Neural progenitor cell (in vitro differentiated cells): ENCODE data around the gene HAND1. TPM values are rescaled to one million over a fixed set of nuclear protein-coding genes. Genes with fewer than 3 reads are reported as not detected.

Source experiments
- DNase-seq: peaks from one replicate; pipeline ENCODE4 v3.0.0-alpha.2; 2016; ENCODE audit warnings: low spot score
- H2AFZ ChIP-seq: fragments of 200-600 bp; sonication (generic); replicated peaks from 2 replicates; pipeline ENCODE4 v1.6.1; 2016; ENCODE audit warnings: antibody characterized with exemption
- H3F3A ChIP-seq: fragments of 200-600 bp; sonication (generic); 2 replicates; pipeline ENCODE4 v1.6.1; 2016; ENCODE audit warnings: antibody characterized with exemption, low read depth
- H3K27ac ChIP-seq: fragments of 200-600 bp; sonication (generic); 2 replicates; pipeline ENCODE4 v1.5.1; 2016; ENCODE audit warnings: mild to moderate bottlenecking
- H3K27me3 ChIP-seq: fragments of 200-600 bp; sonication (generic); 2 replicates; pipeline ENCODE4 v1.6.1; 2016; ENCODE audit warnings: mild to moderate bottlenecking, moderate library complexity
- H3K36me3 ChIP-seq: fragments of 200-600 bp; sonication (generic); 2 replicates; pipeline ENCODE4 v1.5.1; 2016
- H3K4me1 ChIP-seq: fragments of 200-600 bp; sonication (generic); 2 replicates; pipeline ENCODE4 v1.6.1; 2016; ENCODE audit warnings: mixed run types
- H3K4me2 ChIP-seq: fragments of 200-600 bp; sonication (generic); 2 replicates; pipeline ENCODE4 v1.6.1; 2016
- H3K4me3 ChIP-seq: fragments of 200-600 bp; sonication (generic); 2 replicates; pipeline ENCODE4 v1.5.1; 2016
- H3K79me2 ChIP-seq: fragments of 200-600 bp; sonication (generic); 2 replicates; pipeline ENCODE4 v1.6.1; 2016; ENCODE audit warnings: low read depth
- H3K9ac ChIP-seq: fragments of 200-600 bp; sonication (generic); 2 replicates; pipeline ENCODE4 v1.6.1; 2016
- H3K9me3 ChIP-seq: fragments of 200-600 bp; sonication (generic); 2 replicates; pipeline ENCODE4 v1.5.1; 2016; ENCODE audit warnings: low read depth
- H4K20me1 ChIP-seq: fragments of 200-600 bp; sonication (generic); 2 replicates; pipeline ENCODE4 v1.6.1; 2016; ENCODE audit warnings: low read depth
- H3K27ac Mint-ChIP-seq: 3 replicates; pipeline ENCODE4 v1.8.0; 2021; ENCODE audit warnings: mixed read lengths
- H3K27me3 Mint-ChIP-seq: 2 replicates; pipeline ENCODE4 v1.8.0; 2022; ENCODE audit warnings: low read depth, mild to moderate bottlenecking, inconsistent platforms, moderate library complexity, mixed read lengths; ENCODE audit not compliant: insufficient read depth
- H3K36me3 Mint-ChIP-seq: 3 replicates; pipeline ENCODE4 v1.8.0; 2021; ENCODE audit warnings: mixed read lengths
- H3K4me1 Mint-ChIP-seq: 3 replicates; pipeline ENCODE4 v1.8.0; 2021; ENCODE audit warnings: mixed read lengths
- H3K4me3 Mint-ChIP-seq: 3 replicates; pipeline ENCODE4 v1.8.0; 2021; ENCODE audit warnings: mild to moderate bottlenecking, moderate library complexity, mixed read lengths
- H3K9me3 Mint-ChIP-seq: 3 replicates; pipeline ENCODE4 v1.8.0; 2020; ENCODE audit warnings: mixed read lengths
- EZH2 ChIP-seq: fragments of 200-600 bp; sonication (generic); IDR thresholded peaks from 2 replicates; pipeline ENCODE4 v1.6.1; 2017; ENCODE audit warnings: antibody characterized with exemption, mild to moderate bottlenecking, moderate library complexity
- EZH2phosphoT487 ChIP-seq: fragments of 200-600 bp; sonication (generic); IDR thresholded peaks from 2 replicates; pipeline ENCODE4 v1.6.1; 2017; ENCODE audit warnings: antibody characterized with exemption
- total RNA-seq: library from RNA; depleted of rRNA; stranded (reverse); fragments of >200 nt; gene quantifications from 2 replicates; pipeline ENCODE4 v1.2.3, GENCODE V29; 2015; ENCODE audit warnings: low replicate concordance
- TF ChIP-seq, protein P1 (sequence below): fragments of 200-600 bp; sonication (generic); IDR thresholded peaks from 2 replicates; pipeline ENCODE4 v1.5.1; 2017; ENCODE audit warnings: antibody characterized with exemption, mild to moderate bottlenecking

The HAND1 gene
- total RNA-seq, 1 donor from 2014 or later: not detected

DNA sequence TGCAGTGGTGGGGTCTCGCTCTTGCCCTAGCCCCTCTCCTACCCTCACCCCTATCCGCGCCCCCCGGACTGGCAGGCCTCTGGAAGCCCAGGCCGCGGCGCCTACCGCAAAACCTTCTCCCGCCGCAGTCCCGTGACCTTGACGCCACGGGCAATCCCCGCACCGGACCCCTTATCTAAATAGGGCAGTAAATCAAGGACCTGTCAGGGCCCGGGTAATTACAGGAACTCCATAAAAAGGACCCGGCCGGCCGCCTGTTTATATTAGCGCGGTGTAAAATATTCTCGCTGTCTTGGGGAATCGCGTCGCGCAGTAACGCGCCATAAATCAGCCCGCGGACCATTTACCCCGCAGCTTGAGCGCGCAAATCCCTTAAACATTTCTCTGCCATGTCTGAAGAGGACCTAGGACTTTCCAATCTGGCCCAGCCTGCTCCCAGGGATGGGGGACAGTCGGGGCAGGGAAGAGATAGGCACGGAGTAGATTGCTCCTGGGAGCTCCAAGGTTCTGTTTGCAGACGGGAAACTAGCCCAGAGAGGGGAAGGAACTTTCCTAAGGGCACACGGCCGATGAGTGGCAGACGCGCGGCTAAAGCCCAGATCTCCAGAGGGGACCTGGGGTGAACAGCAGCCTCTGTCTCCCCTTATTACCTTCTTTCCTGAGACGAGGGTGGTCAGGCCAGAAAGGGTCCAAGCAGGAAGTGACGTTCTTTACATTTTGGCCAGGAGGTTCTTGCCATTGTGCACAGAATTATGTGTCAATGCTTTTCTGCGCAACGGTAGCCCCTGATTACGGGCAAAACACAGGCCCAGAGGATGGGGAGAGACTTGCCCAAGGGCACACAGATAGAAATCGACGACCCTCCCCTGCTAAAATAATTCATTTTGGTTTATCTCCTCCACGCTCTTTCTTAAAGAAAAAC, 4.8 kb upstream of the HAND1 start:
- peaks cover 20% of the 10 kb centered on the region for H3K4me1 Mint-ChIP-seq
- peaks cover 23% of the 10 kb centered on the region for H3F3A ChIP-seq
- H3K36me3 ChIP-seq: no peaks in the 10 kb centered on the region
- H3K4me3 ChIP-seq: no peak overlapping the region
- peak; percentile 23 for DNase-seq
- H3K79me2 ChIP-seq: no peaks in the 10 kb centered on the region
- TF ChIP-seq EZH2phosphoT487 (peak; percentile 96), EZH2 (peak; percentile 98)
- TF ChIP-seq, protein P1, sequence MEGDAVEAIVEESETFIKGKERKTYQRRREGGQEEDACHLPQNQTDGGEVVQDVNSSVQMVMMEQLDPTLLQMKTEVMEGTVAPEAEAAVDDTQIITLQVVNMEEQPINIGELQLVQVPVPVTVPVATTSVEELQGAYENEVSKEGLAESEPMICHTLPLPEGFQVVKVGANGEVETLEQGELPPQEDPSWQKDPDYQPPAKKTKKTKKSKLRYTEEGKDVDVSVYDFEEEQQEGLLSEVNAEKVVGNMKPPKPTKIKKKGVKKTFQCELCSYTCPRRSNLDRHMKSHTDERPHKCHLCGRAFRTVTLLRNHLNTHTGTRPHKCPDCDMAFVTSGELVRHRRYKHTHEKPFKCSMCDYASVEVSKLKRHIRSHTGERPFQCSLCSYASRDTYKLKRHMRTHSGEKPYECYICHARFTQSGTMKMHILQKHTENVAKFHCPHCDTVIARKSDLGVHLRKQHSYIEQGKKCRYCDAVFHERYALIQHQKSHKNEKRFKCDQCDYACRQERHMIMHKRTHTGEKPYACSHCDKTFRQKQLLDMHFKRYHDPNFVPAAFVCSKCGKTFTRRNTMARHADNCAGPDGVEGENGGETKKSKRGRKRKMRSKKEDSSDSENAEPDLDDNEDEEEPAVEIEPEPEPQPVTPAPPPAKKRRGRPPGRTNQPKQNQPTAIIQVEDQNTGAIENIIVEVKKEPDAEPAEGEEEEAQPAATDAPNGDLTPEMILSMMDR: no peak
- H3K9ac ChIP-seq: no peak overlapping the region
- H3K27me3 ChIP-seq: peaks cover 100% of the 10 kb centered on the region
- H3K27ac Mint-ChIP-seq: no peak overlapping the region
- H3K4me3 Mint-ChIP-seq: no peak overlapping the region
- no peaks in the 10 kb centered on the region for H3K36me3 Mint-ChIP-seq
- no peak overlapping the region for H3K27ac ChIP-seq
- H3K9me3 Mint-ChIP-seq: peaks cover 2% of the 10 kb centered on the region
- peaks cover 17% of the 10 kb centered on the region for H3K4me1 ChIP-seq
- no peak overlapping the region for H3K4me2 ChIP-seq
- H3K27me3 Mint-ChIP-seq: peaks cover 94% of the 10 kb centered on the region
- no peaks in the 10 kb centered on the region for H3K9me3 ChIP-seq
- H2AFZ ChIP-seq: no peak overlapping the region
- peaks cover 94% of the 10 kb centered on the region for H4K20me1 ChIP-seq

DNA sequence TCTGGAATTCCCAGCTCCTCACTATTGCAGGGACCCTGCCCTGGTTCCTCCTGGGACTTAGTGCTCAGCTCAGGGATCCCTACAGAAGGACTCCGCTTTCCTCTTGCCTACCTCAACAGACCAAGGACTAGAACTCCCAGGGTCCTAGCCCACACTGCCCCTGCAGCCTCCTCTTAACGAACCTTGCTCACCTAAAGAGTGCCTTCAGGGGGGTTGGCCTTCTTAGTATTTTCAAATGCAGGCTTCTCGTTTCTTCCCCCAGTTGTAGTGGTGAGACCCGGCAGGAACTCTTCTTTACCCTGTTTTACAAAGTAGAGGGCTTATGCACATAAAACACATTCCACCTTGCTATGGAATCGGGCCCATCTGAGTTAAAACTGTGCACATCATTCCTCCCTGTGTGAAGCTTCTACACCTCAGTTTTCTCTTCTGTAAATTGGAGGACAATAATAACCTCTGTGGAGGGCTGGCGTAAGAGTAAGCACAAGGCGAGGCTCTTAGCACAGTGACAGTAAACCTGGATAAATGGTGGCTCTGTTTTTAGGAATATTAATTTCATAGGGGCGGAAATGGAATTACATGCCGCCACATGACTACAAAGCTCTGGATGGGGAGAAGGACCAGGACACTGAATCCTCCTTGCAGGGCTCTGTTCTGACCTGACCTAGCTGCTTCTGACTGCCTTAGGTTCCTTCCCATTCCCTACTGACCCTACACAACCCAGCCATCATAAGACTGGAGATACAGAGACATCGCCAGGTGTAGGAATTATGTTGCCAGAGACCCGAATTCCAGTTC, 3.8 kb upstream of the HAND1 start:
- DNase-seq: no peak
- peaks cover 27% of the 10 kb centered on the region for H3K4me1 Mint-ChIP-seq

DNA sequence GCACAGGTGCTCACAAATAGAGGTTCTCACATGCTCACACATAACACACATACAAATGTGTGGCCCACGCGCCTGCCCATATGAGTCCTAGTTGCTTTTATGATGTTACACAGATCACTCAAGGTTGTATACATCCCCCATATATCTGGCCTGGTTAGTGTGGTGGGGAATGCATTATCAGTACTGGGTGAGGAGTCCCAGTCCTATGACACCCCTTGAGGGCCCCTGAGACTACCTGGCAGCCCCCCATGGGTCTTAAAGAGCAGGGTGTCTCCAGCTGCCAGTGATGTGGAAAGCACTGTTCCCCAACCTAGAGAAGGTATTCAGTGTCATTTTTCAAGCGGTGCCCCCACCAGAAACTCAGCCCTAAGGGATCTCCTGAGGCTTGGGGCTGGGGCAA, 2.8 kb upstream of the HAND1 start:
- no peak overlapping the region for H3K9ac ChIP-seq
- no peaks in the 10 kb centered on the region for H3K36me3 ChIP-seq
- H4K20me1 ChIP-seq: peaks cover 99% of the 10 kb centered on the region
- no peaks in the 10 kb centered on the region for H3K9me3 ChIP-seq
- Mint-ChIP-seq H3K4me1 (peaks cover 33% of the 10 kb centered on the region), H3K27me3 (peaks cover 95% of the 10 kb centered on the region), H3K36me3 (no peaks in the 10 kb centered on the region), H3K4me3 (no peak overlapping the region), H3K9me3 (peaks cover 2% of the 10 kb centered on the region), H3K27ac (no peak overlapping the region)
- H3K4me2 ChIP-seq: no peak overlapping the region
- no peak for DNase-seq
- H3K4me3 ChIP-seq: no peak overlapping the region
- H2AFZ ChIP-seq: no peak overlapping the region
- H3K27me3 ChIP-seq: peaks cover 100% of the 10 kb centered on the region
- TF ChIP-seq EZH2phosphoT487 (no peak), EZH2 (no peak)
- TF ChIP-seq, protein P1: no peak
- no peaks in the 10 kb centered on the region for H3K79me2 ChIP-seq
- H3K4me1 ChIP-seq: peaks cover 25% of the 10 kb centered on the region
- no peak overlapping the region for H3K27ac ChIP-seq
- H3F3A ChIP-seq: peaks cover 26% of the 10 kb centered on the region

More for the DNA sequence above, 3.8 kb upstream of the HAND1 start:
- Histone ChIP-seq H3K27me3 (peaks cover 100% of the 10 kb centered on the region), H3K4me3 (no peak overlapping the region), H3K4me1 (peaks cover 19% of the 10 kb centered on the region), H3K9me3 (no peaks in the 10 kb centered on the region), H3K4me2 (no peak overlapping the region), H3K9ac (no peak overlapping the region), H3F3A (peaks cover 29% of the 10 kb centered on the region), H4K20me1 (peaks cover 99% of the 10 kb centered on the region), H3K27ac (no peak overlapping the region), H3K36me3 (no peaks in the 10 kb centered on the region), H2AFZ (no peak overlapping the region), H3K79me2 (no peaks in the 10 kb centered on the region)
- H3K36me3 Mint-ChIP-seq: no peaks in the 10 kb centered on the region
- H3K27me3 Mint-ChIP-seq: peaks cover 95% of the 10 kb centered on the region
- no peak overlapping the region for H3K4me3 Mint-ChIP-seq
- peaks cover 2% of the 10 kb centered on the region for H3K9me3 Mint-ChIP-seq
- no peak overlapping the region for H3K27ac Mint-ChIP-seq
- TF ChIP-seq, protein P1: no peak
- TF ChIP-seq EZH2phosphoT487: no peak
- no peak for TF ChIP-seq EZH2
